Measurements from ENCODE around the gene VSTM2L. TPM values are rescaled to one million over a fixed set of nuclear protein-coding genes. Genes with fewer than 3 reads are reported as not detected.

Gene VSTM2L
- polyA plus RNA-seq, 1 donor (not counting 4 experiments of a cell fraction or from before 2014, with no cell fraction given) = 0.75 TPM

GRCh38 chr20:37946946-37947345 is 44.0 kb downstream of the VSTM2L start:
- H3K9me1 ChIP-seq (ENCODE audit: control insufficient read depth, extremely low read depth, insufficient read depth, low read length) = no peaks in the 10 kb centered on the region
- no peak overlapping the region for H3K4me2 ChIP-seq (ENCODE audit: control insufficient read depth, extremely low read depth, insufficient read depth, low read depth, low read length)
- no peak for DNase-seq (ENCODE audit: low read depth, low spot score)
- no peak overlapping the region for H3K9ac ChIP-seq (ENCODE audit: control insufficient read depth, extremely low read depth, insufficient read depth, low read length)
- FAIRE-seq = no peak
- no peaks in the 10 kb centered on the region for H3K79me2 ChIP-seq (ENCODE audit: control insufficient read depth, insufficient read depth, low read length)
- no peak overlapping the region for H3K4me3 ChIP-seq (ENCODE audit: control insufficient read depth in 2 of 3, extremely low read depth in 1 of 3, insufficient read depth in 2 of 3, low read depth in 1 of 3, low read length in 3 of 3)
- no peaks in the 10 kb centered on the region for H3K36me3 ChIP-seq (ENCODE audit: control insufficient read depth in 2 of 2, extremely low read depth in 1 of 2, insufficient read depth in 2 of 2, low read length in 2 of 2)
- TF ChIP-seq EZH2 (IDR thresholded peaks at IDR 0.05; ENCODE audit: low read length) = no peak
- TF ChIP-seq, protein P1, sequence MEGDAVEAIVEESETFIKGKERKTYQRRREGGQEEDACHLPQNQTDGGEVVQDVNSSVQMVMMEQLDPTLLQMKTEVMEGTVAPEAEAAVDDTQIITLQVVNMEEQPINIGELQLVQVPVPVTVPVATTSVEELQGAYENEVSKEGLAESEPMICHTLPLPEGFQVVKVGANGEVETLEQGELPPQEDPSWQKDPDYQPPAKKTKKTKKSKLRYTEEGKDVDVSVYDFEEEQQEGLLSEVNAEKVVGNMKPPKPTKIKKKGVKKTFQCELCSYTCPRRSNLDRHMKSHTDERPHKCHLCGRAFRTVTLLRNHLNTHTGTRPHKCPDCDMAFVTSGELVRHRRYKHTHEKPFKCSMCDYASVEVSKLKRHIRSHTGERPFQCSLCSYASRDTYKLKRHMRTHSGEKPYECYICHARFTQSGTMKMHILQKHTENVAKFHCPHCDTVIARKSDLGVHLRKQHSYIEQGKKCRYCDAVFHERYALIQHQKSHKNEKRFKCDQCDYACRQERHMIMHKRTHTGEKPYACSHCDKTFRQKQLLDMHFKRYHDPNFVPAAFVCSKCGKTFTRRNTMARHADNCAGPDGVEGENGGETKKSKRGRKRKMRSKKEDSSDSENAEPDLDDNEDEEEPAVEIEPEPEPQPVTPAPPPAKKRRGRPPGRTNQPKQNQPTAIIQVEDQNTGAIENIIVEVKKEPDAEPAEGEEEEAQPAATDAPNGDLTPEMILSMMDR (optimal IDR thresholded peaks at IDR 0.05 in 1 of 3, IDR thresholded peaks at IDR 0.05 in 1 of 3, conservative IDR thresholded peaks at IDR 0.05 in 1 of 3; ENCODE audit: extremely low read depth in 1 of 3, insufficient read depth in 2 of 3, low read length in 3 of 3) = no peak
- no peak overlapping the region for H2AFZ ChIP-seq (ENCODE audit: control insufficient read depth, low read length)
- H4K20me1 ChIP-seq (ENCODE audit: control insufficient read depth, extremely low read depth, insufficient read depth, low read length) = no peaks in the 10 kb centered on the region
- no peak overlapping the region for H3K27ac ChIP-seq (ENCODE audit: control insufficient read depth, insufficient read depth, low read length)
- dilution Hi-C loops (cut with MboI; ENCODE audit: extremely low pct_ligation_motif_present, low sequenced_read_pairs) = no loop called here
- H3K27me3 ChIP-seq (ENCODE audit: control insufficient read depth, extremely low read depth, insufficient read depth, low read length) = peaks cover 10% of the 10 kb centered on the region
- no peaks in the 10 kb centered on the region for H3K9me3 ChIP-seq (ENCODE audit: control insufficient read depth, low read depth, low read length)
- no peaks in the 10 kb centered on the region for H3K4me1 ChIP-seq (ENCODE audit: control insufficient read depth, extremely low read depth, insufficient read depth, low read length)

- no peaks in the 10 kb centered on the region for H3K36me3 ChIP-seq (ENCODE audit: control insufficient read depth in 2 of 2, extremely low read depth in 1 of 2, insufficient read depth in 2 of 2, low read length in 2 of 2)
- no peaks in the 10 kb centered on the region for H3K9me3 ChIP-seq (ENCODE audit: control insufficient read depth, low read depth, low read length)
- H3K79me2 ChIP-seq (ENCODE audit: control insufficient read depth, insufficient read depth, low read length) = no peaks in the 10 kb centered on the region
- DNase-seq (ENCODE audit: low read depth, low spot score) (no peak), FAIRE-seq (no peak)
- H2AFZ ChIP-seq (ENCODE audit: control insufficient read depth, low read length) = no peak overlapping the region
- H3K4me1 ChIP-seq (ENCODE audit: control insufficient read depth, extremely low read depth, insufficient read depth, low read length) = no peaks in the 10 kb centered on the region
- H3K9me1 ChIP-seq (ENCODE audit: control insufficient read depth, extremely low read depth, insufficient read depth, low read length) = no peaks in the 10 kb centered on the region
- H3K4me3 ChIP-seq (ENCODE audit: control insufficient read depth in 2 of 3, extremely low read depth in 1 of 3, insufficient read depth in 2 of 3, low read depth in 1 of 3, low read length in 3 of 3) = no peak overlapping the region
- no peaks in the 10 kb centered on the region for H4K20me1 ChIP-seq (ENCODE audit: control insufficient read depth, extremely low read depth, insufficient read depth, low read length)
- peaks cover 10% of the 10 kb centered on the region for H3K27me3 ChIP-seq (ENCODE audit: control insufficient read depth, extremely low read depth, insufficient read depth, low read length)
- TF ChIP-seq, protein P1 (optimal IDR thresholded peaks at IDR 0.05 in 1 of 3, IDR thresholded peaks at IDR 0.05 in 1 of 3, conservative IDR thresholded peaks at IDR 0.05 in 1 of 3; ENCODE audit: extremely low read depth in 1 of 3, insufficient read depth in 2 of 3, low read length in 3 of 3) = no peak
- TF ChIP-seq EZH2 (IDR thresholded peaks at IDR 0.05; ENCODE audit: low read length) = no peak
- dilution Hi-C loops (cut with MboI; ENCODE audit: extremely low pct_ligation_motif_present, low sequenced_read_pairs) = no loop called here
- H3K9ac ChIP-seq (ENCODE audit: control insufficient read depth, extremely low read depth, insufficient read depth, low read length) = no peak overlapping the region
- H3K4me2 ChIP-seq (ENCODE audit: control insufficient read depth, extremely low read depth, insufficient read depth, low read depth, low read length) = no peak overlapping the region
- no peak overlapping the region for H3K27ac ChIP-seq (ENCODE audit: control insufficient read depth, insufficient read depth, low read length)
Observed at GRCh38 chr20:37947943-37948342, 45.0 kb downstream of the VSTM2L start.
